Neuronal stem cell (in vitro differentiated cells): ENCODE data around the gene CYREN.

Source experiments
- DNase-seq: peaks from one replicate; pipeline ENCODE4 v3.0.0-alpha.2; 2013; ENCODE audit warnings: low spot score
- H2AFZ ChIP-seq: one replicate; pipeline ENCODE4 v1.6.1; 2013; ENCODE audit warnings: mild to moderate bottlenecking, low read length, inconsistent platforms
- H2AK5ac ChIP-seq: 2 replicates; pipeline ENCODE4 v1.6.1; 2013; ENCODE audit warnings: low read depth, mild to moderate bottlenecking, inconsistent platforms, low read length, moderate library complexity, mixed read lengths
- H2BK120ac ChIP-seq: 2 replicates; pipeline ENCODE4 v1.6.1; 2013; ENCODE audit warnings: low read depth, mild to moderate bottlenecking, inconsistent platforms, low read length, moderate library complexity, mixed read lengths
- H2BK12ac ChIP-seq: one replicate; pipeline ENCODE4 v1.6.1; 2013; ENCODE audit warnings: low read length, inconsistent platforms
- H2BK15ac ChIP-seq: 2 replicates; pipeline ENCODE4 v1.6.1; 2013; ENCODE audit warnings: mild to moderate bottlenecking, low read length, inconsistent platforms, mixed read lengths
- H2BK5ac ChIP-seq: one replicate; pipeline ENCODE4 v1.6.1; 2013; ENCODE audit warnings: inconsistent platforms, mild to moderate bottlenecking, low read length, moderate library complexity
- H3K14ac ChIP-seq: one replicate; pipeline ENCODE4 v1.6.1; 2013; ENCODE audit warnings: low read length, inconsistent platforms
- H3K18ac ChIP-seq: 2 replicates; pipeline ENCODE4 v1.6.1; 2013; ENCODE audit warnings: low read length, inconsistent platforms
- H3K23ac ChIP-seq: 2 replicates; pipeline ENCODE4 v1.6.1; 2013; ENCODE audit warnings: low read depth, mild to moderate bottlenecking, mixed read lengths, low read length, inconsistent platforms; ENCODE audit not compliant: poor library complexity
- H3K27ac ChIP-seq: replicated peaks from 3 replicates; pipeline ENCODE4 v1.5.1; 2013; ENCODE audit warnings: low read length, inconsistent platforms
- H3K27me3 ChIP-seq, 3 experiments: 2 replicates each; pipeline ENCODE4 v1.6.1; 2013; ENCODE audit warnings: low read length in 3 of 3, mild to moderate bottlenecking in 2 of 3, inconsistent platforms in 1 of 3, low read depth in 1 of 3, mixed read lengths in 1 of 3, moderate library complexity in 1 of 3; ENCODE audit not compliant: control insufficient read depth in 3 of 3, insufficient read depth in 3 of 3
- H3K36me3 ChIP-seq, 2 donors: replicated peaks in 1 of 2; 2 replicates each; pipeline ENCODE4 v1.6.1; 2013; ENCODE audit warnings: low read length in 2 of 2; ENCODE audit not compliant: control insufficient read depth in 2 of 2, insufficient read depth in 2 of 2
- H3K4ac ChIP-seq: 2 replicates; pipeline ENCODE4 v1.6.1; 2013; ENCODE audit warnings: inconsistent platforms, mild to moderate bottlenecking, low read length, moderate library complexity
- H3K4me1 ChIP-seq, 2 donors: 1 replicate in 1 of 2; 2 replicates in 1 of 2; pipeline ENCODE4 v1.6.1; 2013; ENCODE audit warnings: low read length in 2 of 2, low read depth in 1 of 2; ENCODE audit not compliant: control insufficient read depth in 2 of 2, insufficient read depth in 1 of 2
- H3K4me2 ChIP-seq: one replicate; pipeline ENCODE4 v1.6.1; 2013; ENCODE audit warnings: mild to moderate bottlenecking, low read length, inconsistent platforms; ENCODE audit not compliant: insufficient read depth, poor library complexity, severe bottlenecking
- H3K4me3 ChIP-seq, 2 donors: 2 replicates each; pipeline ENCODE4 v1.5.1; 2013; ENCODE audit warnings: low read length in 2 of 2, mild to moderate bottlenecking in 2 of 2, inconsistent platforms in 1 of 2, moderate library complexity in 1 of 2
- H3K79me1 ChIP-seq: one replicate; pipeline ENCODE4 v1.6.1; 2013; ENCODE audit warnings: low read depth, mild to moderate bottlenecking, inconsistent platforms, low read length, moderate library complexity
- H3K9ac ChIP-seq: one replicate; pipeline ENCODE4 v1.6.1; 2013; ENCODE audit warnings: mild to moderate bottlenecking, low read depth, low read length, inconsistent platforms; ENCODE audit not compliant: poor library complexity
- H3K9me3 ChIP-seq, 2 donors: replicated peaks in 1 of 2; 2 replicates each; pipeline versions ENCODE3 to v1.6.1; 2013; ENCODE audit warnings: low read length in 2 of 2, mild to moderate bottlenecking in 2 of 2, inconsistent platforms in 1 of 2, low read depth in 1 of 2, mixed read lengths in 1 of 2, moderate library complexity in 1 of 2; ENCODE audit not compliant: control insufficient read depth in 2 of 2, insufficient read depth in 1 of 2
- H4K8ac ChIP-seq: one replicate; pipeline ENCODE4 v1.6.1; 2013; ENCODE audit warnings: low read depth, mild to moderate bottlenecking, inconsistent platforms, low read length, moderate library complexity
- H4K91ac ChIP-seq: one replicate; pipeline ENCODE4 v1.6.1; 2013; ENCODE audit warnings: low read length, low read depth, mild to moderate bottlenecking, inconsistent platforms; ENCODE audit not compliant: poor library complexity
- WGBS, 2 donors: extraction: QIAGEN DNeasy Blood & Tissue Kit; methylation state at CpG; one replicate each; pipeline ENCODE4 v1.1.7; 2013; ENCODE audit warnings: missing lambda C conversion rate in 2 of 2, mixed read lengths in 1 of 2; ENCODE audit not compliant: insufficient read length in 2 of 2, insufficient replicate concordance in 1 of 2; ENCODE audit errors: extremely low coverage in 2 of 2; 5-methylcytosine and 5-hydroxymethylcytosine counted together

CYREN gene

GRCh38 chr7:135195968-135196629 lies 25.6 kb upstream of the CYREN start:
- Histone ChIP-seq H2BK15ac (no peak overlapping the region), H2BK5ac (no peak overlapping the region), H3K4me3 (no peak overlapping the region), H3K27ac (no peak overlapping the region), H3K23ac (no peak overlapping the region), H2BK12ac (no peak overlapping the region), H3K4me2 (no peak overlapping the region), H3K9ac (no peak overlapping the region), H3K18ac (peak overlapping the region; percentile 55), H3K36me3 (peaks cover 1 to 72% of the 10 kb centered on the region in 2 donors), H3K9me3 (no peaks in the 10 kb centered on the region), H3K14ac (no peak overlapping the region), H2BK120ac (no peak overlapping the region), H2AFZ (no peak overlapping the region), H2AK5ac (no peak overlapping the region), H3K4ac (no peak overlapping the region), H3K79me1 (no peaks in the 10 kb centered on the region), H3K4me1 (peaks cover 2 to 6% of the 10 kb centered on the region in 2 donors), H4K8ac (no peak overlapping the region), H3K27me3 (no peaks in the 10 kb centered on the region), H4K91ac (no peak overlapping the region)
- no peak for DNase-seq
- no CpG with 5 or more reads among the region's 14 CpGs for WGBS, 2 donors

GRCh38 chr7:135195156-135195555 lies 24.6 kb upstream of the CYREN start:
- no CpG with 5 or more reads among the region's 4 CpGs for WGBS, 2 donors
- no peak overlapping the region for H3K14ac ChIP-seq

GRCh38 chr7:135194494-135195095 lies 24.1 kb upstream of the CYREN start:
- Histone ChIP-seq H3K27me3 (no peaks in the 10 kb centered on the region), H4K8ac (no peak overlapping the region), H4K91ac (no peak overlapping the region), H3K79me1 (no peaks in the 10 kb centered on the region), H2AFZ (no peak overlapping the region), H2AK5ac (no peak overlapping the region), H3K4ac (no peak overlapping the region), H3K9ac (no peak overlapping the region), H3K9me3 (no peaks in the 10 kb centered on the region), H2BK5ac (no peak overlapping the region), H3K4me2 (no peak overlapping the region), H3K27ac (no peak overlapping the region), H2BK120ac (no peak overlapping the region), H2BK12ac (no peak overlapping the region), H2BK15ac (no peak overlapping the region), H3K23ac (no peak overlapping the region), H3K18ac (no peak overlapping the region), H3K4me1 (peaks cover 2 to 3% of the 10 kb centered on the region in 2 donors), H3K36me3 (peaks cover 1 to 66% of the 10 kb centered on the region in 2 donors), H3K4me3 (no peak overlapping the region), H3K14ac (no peak overlapping the region)
- no CpG with 5 or more reads among the region's 12 CpGs for WGBS, 2 donors
- no peak for DNase-seq

More at GRCh38 chr7:135195156-135195555, 24.6 kb upstream of the CYREN start:
- H3K4me3 ChIP-seq, result no peak overlapping the region
- H2AK5ac ChIP-seq, result no peak overlapping the region
- H3K27me3 ChIP-seq, result no peaks in the 10 kb centered on the region
- no peak overlapping the region for H3K27ac ChIP-seq
- no peak for DNase-seq
- H3K4ac ChIP-seq, result no peak overlapping the region
- H3K79me1 ChIP-seq, result no peaks in the 10 kb centered on the region
- H2BK5ac ChIP-seq, result no peak overlapping the region
- H2BK120ac ChIP-seq, result no peak overlapping the region
- peaks cover 2 to 6% of the 10 kb centered on the region in 2 donors for H3K4me1 ChIP-seq
- H3K4me2 ChIP-seq, result no peak overlapping the region
- H4K8ac ChIP-seq, result no peak overlapping the region
- no peak overlapping the region for H3K18ac ChIP-seq
- H2BK12ac ChIP-seq, result no peak overlapping the region
- no peak overlapping the region for H3K9ac ChIP-seq
- H2AFZ ChIP-seq, result no peak overlapping the region
- peaks cover 1 to 66% of the 10 kb centered on the region in 2 donors for H3K36me3 ChIP-seq
- no peak overlapping the region for H3K23ac ChIP-seq
- H3K9me3 ChIP-seq, result no peaks in the 10 kb centered on the region
- H2BK15ac ChIP-seq, result no peak overlapping the region
- H4K91ac ChIP-seq, result no peak overlapping the region

- Histone ChIP-seq H2AFZ (no peak overlapping the region), H4K91ac (no peak overlapping the region), H3K4me2 (no peak overlapping the region), H3K79me1 (no peaks in the 10 kb centered on the region), H3K23ac (peak overlapping the region; percentile 74), H3K9ac (peak overlapping the region; percentile 30), H3K4me1 (peaks cover 0 to 2% of the 10 kb centered on the region in 2 donors), H3K18ac (no peak overlapping the region), H3K36me3 (peaks cover 4 to 73% of the 10 kb centered on the region in 2 donors), H2BK15ac (no peak overlapping the region), H3K27me3 (no peaks in the 10 kb centered on the region), H3K4me3 (no peak overlapping the region), H2BK120ac (no peak overlapping the region), H2BK12ac (no peak overlapping the region), H3K4ac (no peak overlapping the region), H3K14ac (no peak overlapping the region), H2BK5ac (no peak overlapping the region), H2AK5ac (no peak overlapping the region), H3K27ac (no peak overlapping the region), H3K9me3 (no peaks in the 10 kb centered on the region), H4K8ac (peak overlapping the region; percentile 23)
- no CpG with 5 or more reads among the region's 10 CpGs for WGBS, 2 donors
- DNase-seq, result no peak
Measured at GRCh38 chr7:135193615-135194081, 23.1 kb upstream of the CYREN start.
